Measurements from ENCODE around the gene FAM135A.

The FAM135A gene

DNA sequence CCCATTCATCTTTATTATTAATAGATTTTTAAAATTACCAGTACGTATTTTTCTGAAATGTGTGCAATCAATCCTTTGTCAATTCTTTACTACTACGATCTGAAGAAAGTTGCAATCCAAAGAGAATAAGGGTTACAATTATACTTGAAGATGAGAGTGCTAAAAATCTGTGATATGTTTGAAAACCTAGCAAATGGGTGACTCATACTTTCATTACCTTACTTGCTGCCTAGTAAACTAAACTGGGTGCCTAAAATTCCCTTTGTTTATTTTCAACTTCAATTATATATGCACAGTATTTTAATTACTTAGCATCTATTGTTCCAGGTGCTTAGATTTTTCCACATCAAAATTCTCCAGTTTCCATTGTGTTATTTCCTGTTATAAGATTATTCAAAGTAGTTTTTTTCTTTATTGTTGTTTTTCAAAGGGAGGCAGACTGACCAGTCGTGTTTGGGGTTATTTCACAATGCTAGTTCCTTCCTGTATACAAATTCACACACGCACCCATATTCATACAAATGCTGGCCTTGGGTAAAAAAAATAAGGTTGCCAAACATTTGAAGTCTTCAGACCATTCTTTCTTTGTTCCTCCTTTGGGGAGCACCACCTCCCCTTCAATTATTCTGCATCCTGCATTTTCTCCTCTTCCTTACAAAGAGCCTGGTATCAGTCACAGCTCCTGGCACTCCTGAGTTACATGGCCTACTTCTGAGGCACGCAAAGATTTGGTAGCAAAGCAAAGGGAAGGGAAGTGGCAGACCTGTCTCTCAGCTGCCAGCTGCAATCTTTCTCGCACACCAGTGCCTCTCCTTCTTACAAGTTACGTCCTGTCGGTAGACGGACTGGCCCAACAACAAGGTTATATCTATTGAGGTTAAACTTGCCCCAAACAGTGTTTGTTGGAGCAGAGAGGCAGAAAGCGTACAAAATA lies 16.2 kb upstream of the FAM135A start:
- Histone ChIP-seq H3K9me3 (ENCODE audit: control insufficient read depth in 1 of 2, low read length in 2 of 2) (no peaks in the 10 kb centered on the region), H3K4me3 (ENCODE audit: low read depth in 1 of 2, low read length in 2 of 2) (no peak overlapping the region), H3K27ac (ENCODE audit: low read length) (no peak overlapping the region), H3K4me1 (ENCODE audit: control insufficient read depth in 1 of 2, insufficient read depth in 2 of 2, low read length in 2 of 2) (no peaks in the 10 kb centered on the region), H3K36me3 (ENCODE audit: control insufficient read depth in 1 of 2, insufficient read depth in 2 of 2, low read length in 2 of 2) (no peaks in the 10 kb centered on the region), H3K27me3 (ENCODE audit: low read depth, low read length) (no peaks in the 10 kb centered on the region)

DNA sequence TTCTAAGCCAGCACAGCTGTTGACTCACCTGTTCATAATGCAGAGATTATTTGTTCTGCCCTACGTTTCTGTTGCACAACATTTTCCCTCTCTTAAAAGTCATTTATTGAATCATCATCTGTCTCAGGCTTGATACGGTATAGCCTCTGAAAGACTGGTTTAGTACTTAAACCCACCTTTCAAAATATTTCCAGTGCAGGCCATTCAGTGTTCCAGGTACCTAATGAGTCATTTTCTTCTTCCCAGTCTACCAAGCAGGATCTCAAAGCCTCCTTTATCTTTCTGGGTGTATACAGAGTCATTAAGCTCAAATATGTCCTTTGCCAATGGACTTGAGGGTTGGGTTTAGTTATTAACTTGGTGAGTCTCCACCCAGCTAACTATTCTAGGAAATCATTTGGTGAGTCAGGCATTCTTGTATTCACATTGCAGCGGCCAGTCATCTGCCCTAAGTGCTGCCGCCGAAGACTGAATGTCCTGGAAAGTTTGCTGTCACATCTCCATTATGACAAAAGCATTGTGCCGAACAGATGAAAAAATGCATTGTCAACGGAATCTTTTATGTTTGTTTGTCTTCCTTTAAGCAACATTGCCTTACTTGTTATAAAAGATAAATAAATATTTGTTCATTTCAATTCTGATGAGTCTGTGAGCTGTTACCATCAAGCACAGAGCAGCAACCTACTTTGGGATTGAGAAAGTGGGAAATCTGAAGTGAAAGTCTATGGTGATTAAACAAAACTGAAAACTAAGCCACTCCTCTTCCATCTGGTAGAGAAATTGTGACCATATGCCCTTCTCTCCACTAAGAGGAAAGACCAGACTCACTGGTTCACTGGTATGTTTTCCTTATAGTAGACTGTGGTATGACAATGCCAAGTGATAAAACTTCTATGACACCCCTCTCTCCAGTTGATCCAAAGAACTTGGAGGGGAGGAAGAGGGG lies 14.3 kb upstream of the FAM135A start:
- H3K36me3 ChIP-seq (ENCODE audit: control insufficient read depth in 1 of 2, insufficient read depth in 2 of 2, low read length in 2 of 2): no peaks in the 10 kb centered on the region
- H3K27me3 ChIP-seq (ENCODE audit: low read depth, low read length): no peaks in the 10 kb centered on the region
- H3K9me3 ChIP-seq (ENCODE audit: control insufficient read depth in 1 of 2, low read length in 2 of 2): no peaks in the 10 kb centered on the region
- peak overlapping the region; percentile 70 for H3K27ac ChIP-seq (ENCODE audit: low read length)
- H3K4me1 ChIP-seq (ENCODE audit: control insufficient read depth in 1 of 2, insufficient read depth in 2 of 2, low read length in 2 of 2): no peaks in the 10 kb centered on the region
- peak overlapping the region in 1 of 2 donors; percentile 7 for H3K4me3 ChIP-seq (ENCODE audit: low read depth in 1 of 2, low read length in 2 of 2)

DNA sequence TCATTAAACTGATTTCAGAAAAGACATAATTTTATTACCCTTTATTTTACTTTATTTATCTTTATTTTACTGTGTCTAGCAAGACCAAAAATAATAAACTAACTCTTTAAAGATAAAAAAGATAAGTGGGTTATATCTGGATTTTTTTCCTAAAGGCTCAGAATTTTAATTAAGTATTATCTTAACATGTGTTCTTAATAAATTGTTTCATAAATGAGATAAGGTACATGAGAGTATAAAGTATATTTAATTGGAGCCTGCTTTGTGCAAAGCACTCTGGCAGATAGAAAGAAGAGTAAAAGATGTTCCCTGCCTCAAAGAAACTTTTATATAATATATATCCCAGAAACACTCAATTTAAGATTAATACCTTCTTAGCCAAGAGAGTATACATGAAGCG lies 8.7 kb upstream of the FAM135A start:
- H3K4me3 ChIP-seq (ENCODE audit: low read depth in 1 of 2, low read length in 2 of 2): no peak overlapping the region
- no peak overlapping the region for H3K27ac ChIP-seq (ENCODE audit: low read length)
- H3K27me3 ChIP-seq (ENCODE audit: low read depth, low read length): no peaks in the 10 kb centered on the region
- no peaks in the 10 kb centered on the region for H3K4me1 ChIP-seq (ENCODE audit: control insufficient read depth in 1 of 2, insufficient read depth in 2 of 2, low read length in 2 of 2)
- no peaks in the 10 kb centered on the region for H3K9me3 ChIP-seq (ENCODE audit: control insufficient read depth in 1 of 2, low read length in 2 of 2)
- H3K36me3 ChIP-seq (ENCODE audit: control insufficient read depth in 1 of 2, insufficient read depth in 2 of 2, low read length in 2 of 2): no peaks in the 10 kb centered on the region

DNA sequence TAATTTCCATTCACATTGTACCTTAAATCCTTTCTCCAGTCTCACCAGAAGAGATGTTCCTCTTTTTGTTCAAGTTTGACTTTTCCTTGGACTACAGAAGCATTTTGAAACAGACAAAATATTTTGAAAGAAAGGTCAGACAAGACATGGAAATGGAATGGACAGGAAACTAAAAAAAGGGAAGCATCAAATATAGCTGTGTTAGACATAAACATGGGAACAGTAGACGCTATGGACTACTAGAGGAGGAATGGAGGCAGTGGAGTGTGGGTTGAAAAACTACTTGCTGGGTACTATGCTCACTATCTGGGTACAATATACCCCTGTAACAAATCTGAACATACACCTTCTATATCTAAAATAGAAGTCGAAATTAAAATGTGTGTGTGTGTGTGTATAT lies 4.1 kb upstream of the FAM135A start:
- H3K27ac ChIP-seq (ENCODE audit: low read length): no peak overlapping the region

DNA sequence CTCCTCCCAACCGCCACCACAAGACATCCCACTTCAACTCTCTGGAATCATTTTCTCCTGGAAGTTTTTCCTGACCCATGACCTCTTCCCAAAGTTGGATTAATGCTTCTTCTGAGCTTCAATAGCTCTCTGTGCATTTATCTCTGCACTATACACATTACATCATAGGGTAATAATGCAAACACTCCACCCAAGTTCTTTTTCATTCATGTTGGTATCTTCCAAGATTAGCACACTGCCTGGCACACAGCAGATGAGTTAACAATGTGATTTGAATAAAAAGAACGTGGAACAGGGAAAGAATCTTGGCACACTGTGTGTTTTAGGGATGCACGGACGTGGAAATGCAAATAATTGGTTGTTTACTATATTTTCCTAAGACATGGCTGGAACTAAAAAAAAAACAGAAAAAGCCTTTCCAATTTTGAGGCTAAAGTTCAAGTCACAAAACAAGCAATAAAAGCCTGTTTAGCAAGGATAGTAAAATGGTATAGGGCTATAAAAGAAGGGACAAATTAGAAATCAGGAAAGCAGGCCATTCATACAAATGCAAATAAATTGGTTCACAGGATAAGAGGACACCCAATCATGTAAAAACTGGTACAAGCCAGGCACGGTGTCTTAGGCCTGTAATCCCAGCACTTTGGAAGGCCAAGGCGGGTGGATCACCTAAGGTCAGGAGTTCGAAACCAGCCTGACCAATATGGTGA lies 1.6 kb upstream of the FAM135A start:
- H3K4me1 ChIP-seq (ENCODE audit: control insufficient read depth in 1 of 2, insufficient read depth in 2 of 2, low read length in 2 of 2): peaks cover 8 to 13% of the 10 kb centered on the region in 2 donors
- no peaks in the 10 kb centered on the region for H3K9me3 ChIP-seq (ENCODE audit: control insufficient read depth in 1 of 2, low read length in 2 of 2)
- H3K27me3 ChIP-seq (ENCODE audit: low read depth, low read length): no peaks in the 10 kb centered on the region
- H3K4me3 ChIP-seq (ENCODE audit: low read depth in 1 of 2, low read length in 2 of 2): peak overlapping the region in 1 of 2 donors; percentile 81
- H3K36me3 ChIP-seq (ENCODE audit: control insufficient read depth in 1 of 2, insufficient read depth in 2 of 2, low read length in 2 of 2): no peaks in the 10 kb centered on the region
- no peak overlapping the region for H3K27ac ChIP-seq (ENCODE audit: low read length)

More for the DNA sequence above, 4.1 kb upstream of the FAM135A start:
- Histone ChIP-seq H3K36me3 (ENCODE audit: control insufficient read depth in 1 of 2, insufficient read depth in 2 of 2, low read length in 2 of 2) (no peaks in the 10 kb centered on the region), H3K27me3 (ENCODE audit: low read depth, low read length) (no peaks in the 10 kb centered on the region), H3K9me3 (ENCODE audit: control insufficient read depth in 1 of 2, low read length in 2 of 2) (no peaks in the 10 kb centered on the region), H3K4me3 (ENCODE audit: low read depth in 1 of 2, low read length in 2 of 2) (no peak overlapping the region), H3K4me1 (ENCODE audit: control insufficient read depth in 1 of 2, insufficient read depth in 2 of 2, low read length in 2 of 2) (peaks cover 4 to 6% of the 10 kb centered on the region in 2 donors)

DNA sequence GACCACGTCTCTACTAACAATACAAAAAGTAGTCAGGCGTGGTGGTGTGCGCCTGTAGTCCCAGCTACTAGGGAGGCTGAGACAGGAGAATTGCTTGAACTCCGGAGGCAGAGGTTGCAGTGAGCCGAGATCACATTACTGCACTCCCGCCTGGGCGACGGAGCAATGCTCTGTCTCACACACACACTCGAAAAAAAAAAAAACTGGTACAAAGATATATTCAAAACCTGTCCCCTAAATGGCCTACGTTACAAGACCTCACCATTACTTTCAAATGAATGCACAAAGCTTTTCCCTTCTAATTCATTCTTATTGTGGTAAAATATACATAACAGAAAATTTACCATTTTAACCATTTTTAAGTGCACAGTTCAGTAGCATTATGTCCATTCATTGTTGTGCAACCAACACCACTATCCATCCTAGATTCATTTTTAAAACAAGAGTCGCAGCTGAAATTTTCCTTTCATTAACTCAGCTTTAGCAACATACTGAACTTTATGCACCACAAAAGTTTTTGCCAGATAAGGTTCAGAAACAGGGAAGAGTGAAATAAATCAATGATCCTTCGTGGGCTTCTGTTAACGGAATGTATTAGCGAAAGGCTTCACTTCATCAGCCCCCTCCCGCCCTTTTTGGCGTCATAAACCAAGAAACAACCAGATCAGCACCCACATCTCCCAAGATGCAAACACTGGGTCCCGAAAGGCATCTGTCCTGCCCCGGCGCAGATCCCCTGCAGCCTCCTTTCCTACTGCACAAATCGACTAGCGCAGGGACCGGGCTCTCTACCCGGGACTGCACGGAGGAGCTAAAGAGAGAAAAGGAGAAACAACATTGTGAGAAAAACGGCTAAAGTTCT lies 825 bp upstream of the FAM135A start:
- Histone ChIP-seq H3K4me3 (ENCODE audit: low read depth in 1 of 2, low read length in 2 of 2) (peak overlapping the region; percentile 81 to 97), H3K36me3 (ENCODE audit: control insufficient read depth in 1 of 2, insufficient read depth in 2 of 2, low read length in 2 of 2) (no peaks in the 10 kb centered on the region), H3K4me1 (ENCODE audit: control insufficient read depth in 1 of 2, insufficient read depth in 2 of 2, low read length in 2 of 2) (peaks cover 8 to 13% of the 10 kb centered on the region in 2 donors), H3K27me3 (ENCODE audit: low read depth, low read length) (no peaks in the 10 kb centered on the region), H3K27ac (ENCODE audit: low read length) (peak overlapping the region; percentile 94), H3K9me3 (ENCODE audit: control insufficient read depth in 1 of 2, low read length in 2 of 2) (no peaks in the 10 kb centered on the region)

DNA sequence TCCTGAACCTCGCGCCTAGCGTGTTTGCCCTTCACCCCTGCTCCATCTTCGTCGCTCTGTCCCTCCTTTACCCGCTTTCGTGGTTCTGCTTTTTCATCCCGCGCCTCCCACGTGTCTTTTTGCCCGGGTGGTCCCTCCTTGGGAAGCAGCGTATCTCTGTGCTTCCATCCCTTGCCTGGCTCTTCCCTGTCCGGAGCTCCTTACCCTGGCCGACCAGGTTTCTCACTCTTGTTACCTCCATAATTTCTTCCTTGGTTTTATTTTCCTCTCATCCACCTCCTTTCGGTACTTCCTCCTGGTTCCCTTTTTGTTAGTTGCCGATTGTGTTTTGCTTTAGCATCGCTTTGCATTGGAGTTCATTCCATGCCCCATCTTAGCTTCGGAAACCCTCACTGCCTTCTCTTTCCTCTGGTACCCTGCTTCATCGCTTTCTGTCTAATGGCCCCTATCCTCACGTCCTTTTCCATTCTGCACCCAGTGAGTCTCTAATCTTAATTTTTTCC lies 735 bp downstream of the FAM135A start:
- H3K27ac ChIP-seq (ENCODE audit: low read length): peak overlapping the region; percentile 82
- no peaks in the 10 kb centered on the region for H3K9me3 ChIP-seq (ENCODE audit: control insufficient read depth in 1 of 2, low read length in 2 of 2)
- no peaks in the 10 kb centered on the region for H3K36me3 ChIP-seq (ENCODE audit: control insufficient read depth in 1 of 2, insufficient read depth in 2 of 2, low read length in 2 of 2)
- H3K4me1 ChIP-seq (ENCODE audit: control insufficient read depth in 1 of 2, insufficient read depth in 2 of 2, low read length in 2 of 2): peaks cover 8 to 13% of the 10 kb centered on the region in 2 donors
- no peaks in the 10 kb centered on the region for H3K27me3 ChIP-seq (ENCODE audit: low read depth, low read length)
- peak overlapping the region; percentile 81 to 97 for H3K4me3 ChIP-seq (ENCODE audit: low read depth in 1 of 2, low read length in 2 of 2)

DNA sequence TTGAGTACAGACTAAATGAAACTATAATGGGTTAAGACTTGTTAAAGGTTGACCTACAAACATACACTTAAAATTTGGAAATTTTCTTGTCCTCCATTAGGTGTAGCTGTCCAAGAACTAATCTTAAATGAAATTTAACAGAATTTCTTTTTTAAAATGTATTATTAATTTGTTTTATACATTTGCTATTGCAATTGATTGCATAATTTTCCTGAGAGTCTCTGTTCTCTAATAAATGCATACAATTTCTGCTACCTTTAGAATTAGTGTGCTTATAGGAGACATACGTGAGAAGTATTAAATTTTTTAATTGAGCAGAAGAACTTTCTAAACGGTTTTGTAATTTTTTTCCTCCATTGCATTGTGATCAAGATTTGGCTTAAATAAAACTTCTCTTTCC lies 1.5 kb downstream of the FAM135A start:
- H3K27ac ChIP-seq (ENCODE audit: low read length): peak overlapping the region; percentile 82
- peak overlapping the region; percentile 81 to 97 for H3K4me3 ChIP-seq (ENCODE audit: low read depth in 1 of 2, low read length in 2 of 2)

DNA sequence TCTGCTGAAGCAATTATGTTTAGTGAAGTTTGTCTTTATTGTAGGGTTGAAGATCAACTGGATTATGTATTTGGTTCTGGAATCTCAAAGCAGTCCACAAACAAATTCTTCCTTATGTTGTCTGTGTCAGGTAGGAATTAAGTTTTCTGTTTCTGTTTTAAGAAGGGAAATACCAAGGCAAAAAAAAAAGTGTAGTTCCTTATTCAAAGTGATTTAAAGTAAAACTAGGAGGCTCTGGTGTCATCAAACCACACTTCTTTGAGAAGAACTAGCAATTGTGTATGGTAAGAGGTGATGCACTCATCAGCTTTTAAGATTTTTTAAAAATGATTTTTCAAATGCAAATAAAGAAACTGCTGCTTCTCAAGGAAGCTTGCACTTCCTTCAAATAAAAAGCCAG lies 1.9 kb downstream of the FAM135A start:
- no peak overlapping the region for H3K27ac ChIP-seq (ENCODE audit: low read length)
- no peaks in the 10 kb centered on the region for H3K36me3 ChIP-seq (ENCODE audit: control insufficient read depth in 1 of 2, insufficient read depth in 2 of 2, low read length in 2 of 2)
- peak overlapping the region in 1 of 2 donors; percentile 97 for H3K4me3 ChIP-seq (ENCODE audit: low read depth in 1 of 2, low read length in 2 of 2)

More for the DNA sequence above, 1.5 kb downstream of the FAM135A start:
- H3K27me3 ChIP-seq (ENCODE audit: low read depth, low read length): no peaks in the 10 kb centered on the region
- H3K4me1 ChIP-seq (ENCODE audit: control insufficient read depth in 1 of 2, insufficient read depth in 2 of 2, low read length in 2 of 2): peaks cover 8 to 13% of the 10 kb centered on the region in 2 donors
- no peaks in the 10 kb centered on the region for H3K9me3 ChIP-seq (ENCODE audit: control insufficient read depth in 1 of 2, low read length in 2 of 2)
- no peaks in the 10 kb centered on the region for H3K36me3 ChIP-seq (ENCODE audit: control insufficient read depth in 1 of 2, insufficient read depth in 2 of 2, low read length in 2 of 2)

DNA sequence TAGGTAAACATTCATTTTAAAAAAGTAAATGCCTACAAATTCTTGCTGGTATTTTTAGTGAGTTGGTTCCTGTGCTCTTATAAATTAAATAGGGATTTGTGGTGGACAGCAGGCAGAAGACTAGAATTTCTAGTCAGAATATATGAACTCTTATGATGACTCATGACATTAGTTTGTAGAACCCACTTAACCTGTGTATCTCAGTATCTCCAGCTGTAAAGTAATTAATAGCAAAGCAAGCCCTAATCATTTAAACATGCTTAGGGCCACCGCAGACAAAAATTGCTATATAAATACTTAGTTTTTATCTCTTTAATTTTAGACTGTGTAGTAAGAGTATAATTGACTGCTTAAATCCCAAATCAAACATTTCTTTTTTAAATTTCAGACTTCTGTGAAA lies 2.4 kb downstream of the FAM135A start:
- Histone ChIP-seq H3K27ac (ENCODE audit: low read length) (no peak overlapping the region), H3K4me1 (ENCODE audit: control insufficient read depth in 1 of 2, insufficient read depth in 2 of 2, low read length in 2 of 2) (peaks cover 8 to 13% of the 10 kb centered on the region in 2 donors), H3K4me3 (ENCODE audit: low read depth in 1 of 2, low read length in 2 of 2) (peak overlapping the region in 1 of 2 donors; percentile 97)

More for the DNA sequence above, 1.9 kb downstream of the FAM135A start:
- Histone ChIP-seq H3K4me1 (ENCODE audit: control insufficient read depth in 1 of 2, insufficient read depth in 2 of 2, low read length in 2 of 2) (peaks cover 8 to 13% of the 10 kb centered on the region in 2 donors), H3K27me3 (ENCODE audit: low read depth, low read length) (no peaks in the 10 kb centered on the region), H3K9me3 (ENCODE audit: control insufficient read depth in 1 of 2, low read length in 2 of 2) (no peaks in the 10 kb centered on the region)

More for the DNA sequence above, 2.4 kb downstream of the FAM135A start:
- Histone ChIP-seq H3K36me3 (ENCODE audit: control insufficient read depth in 1 of 2, insufficient read depth in 2 of 2, low read length in 2 of 2) (no peaks in the 10 kb centered on the region), H3K27me3 (ENCODE audit: low read depth, low read length) (no peaks in the 10 kb centered on the region), H3K9me3 (ENCODE audit: control insufficient read depth in 1 of 2, low read length in 2 of 2) (no peaks in the 10 kb centered on the region)

All from muscle layer of duodenum (tissue), 2 donors.